ENCODE data around the gene FARS2.

DNA sequence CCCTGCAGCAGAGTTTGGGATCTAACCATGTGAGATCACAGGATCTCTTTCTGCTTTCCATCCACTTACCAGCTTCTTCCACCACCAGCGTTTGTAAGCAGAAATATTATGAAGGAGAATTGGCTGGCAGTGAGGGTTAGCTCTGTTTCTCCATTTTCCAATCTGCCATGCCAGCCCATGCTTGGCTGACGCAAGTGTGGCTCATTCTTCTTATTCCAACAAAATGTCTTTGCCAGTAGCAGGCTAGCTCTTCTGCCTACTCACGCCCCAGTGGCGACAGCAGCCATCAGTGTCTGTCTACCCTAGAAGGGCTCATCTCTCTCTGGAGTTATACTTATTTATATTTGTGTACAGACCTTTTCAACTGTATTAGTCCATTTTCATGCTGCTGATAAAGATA lies 286.2 kb downstream of the FARS2 start:
- TF ChIP-seq, protein P1, sequence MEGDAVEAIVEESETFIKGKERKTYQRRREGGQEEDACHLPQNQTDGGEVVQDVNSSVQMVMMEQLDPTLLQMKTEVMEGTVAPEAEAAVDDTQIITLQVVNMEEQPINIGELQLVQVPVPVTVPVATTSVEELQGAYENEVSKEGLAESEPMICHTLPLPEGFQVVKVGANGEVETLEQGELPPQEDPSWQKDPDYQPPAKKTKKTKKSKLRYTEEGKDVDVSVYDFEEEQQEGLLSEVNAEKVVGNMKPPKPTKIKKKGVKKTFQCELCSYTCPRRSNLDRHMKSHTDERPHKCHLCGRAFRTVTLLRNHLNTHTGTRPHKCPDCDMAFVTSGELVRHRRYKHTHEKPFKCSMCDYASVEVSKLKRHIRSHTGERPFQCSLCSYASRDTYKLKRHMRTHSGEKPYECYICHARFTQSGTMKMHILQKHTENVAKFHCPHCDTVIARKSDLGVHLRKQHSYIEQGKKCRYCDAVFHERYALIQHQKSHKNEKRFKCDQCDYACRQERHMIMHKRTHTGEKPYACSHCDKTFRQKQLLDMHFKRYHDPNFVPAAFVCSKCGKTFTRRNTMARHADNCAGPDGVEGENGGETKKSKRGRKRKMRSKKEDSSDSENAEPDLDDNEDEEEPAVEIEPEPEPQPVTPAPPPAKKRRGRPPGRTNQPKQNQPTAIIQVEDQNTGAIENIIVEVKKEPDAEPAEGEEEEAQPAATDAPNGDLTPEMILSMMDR (IDR thresholded peaks at IDR 0.05) = no peak
- TF ChIP-seq POLR2A (IDR thresholded peaks at IDR 0.05) = no peak
